CD4-positive, alpha-beta T cell (primary cell): ENCODE measurements around the gene PTPRN2. TPM values are rescaled to one million over a fixed set of nuclear protein-coding genes. Genes with fewer than 3 reads are reported as not detected.

ENCODE experiments used
- ATAC-seq: fragments of 200-7000 bp; cut with Tn5 transposase; one replicate; pipeline ENCODE4 v1.10.0; 2022; ENCODE audit warnings: mild to moderate bottlenecking; ENCODE audit not compliant: poor library complexity
- CTCF ChIA-PET: fragments of 350-600 bp; sonication (Branson Sonifier 250); formaldehyde crosslinking; loops from one replicate; lab custom pipeline; 2021; ENCODE audit warnings: antibody characterized with exemption, inconsistent platforms; lab: Charles Lee
- POLR2A ChIA-PET: fragments of 350-600 bp; sonication (Branson Sonifier 250); formaldehyde crosslinking; loops from one replicate; lab custom pipeline; 2021; ENCODE audit warnings: antibody characterized with exemption, inconsistent platforms; lab: Charles Lee
- DNase-seq, 14 experiments: peaks; one replicate each; pipeline ENCODE4 v3.0.0-alpha.2; 2013 to 2020; ENCODE audit warnings: mixed read lengths in 2 of 14
- H3K27ac ChIP-seq, 2 donors: one replicate each; pipeline versions ENCODE4 v1.5.1 to v1.7.0; 2013; ENCODE audit warnings: low read length in 2 of 2, low read depth in 1 of 2, mild to moderate bottlenecking in 1 of 2
- H3K27me3 ChIP-seq, 2 experiments: 1 replicate in 1 of 2; 2 replicates in 1 of 2; pipeline versions ENCODE4 v1.6.1 to v1.7.0; 2013; ENCODE audit warnings: low read length in 2 of 2, control low read depth in 1 of 2, mild to moderate bottlenecking in 1 of 2, moderate library complexity in 1 of 2; ENCODE audit not compliant: insufficient read depth in 2 of 2, control insufficient read depth in 1 of 2
- H3K36me3 ChIP-seq: one replicate; pipeline ENCODE4 v1.6.1; 2013; ENCODE audit warnings: low read length, control low read depth; ENCODE audit not compliant: insufficient read depth
- H3K4me1 ChIP-seq: one replicate; pipeline ENCODE4 v1.6.1; 2013; ENCODE audit warnings: low read length, control low read depth; ENCODE audit not compliant: insufficient read depth
- H3K4me3 ChIP-seq: one replicate; pipeline ENCODE4 v1.5.1; 2013; ENCODE audit warnings: mild to moderate bottlenecking, low read length, moderate library complexity
- H3K9me3 ChIP-seq, 2 experiments: 1 replicate in 1 of 2; 2 replicates in 1 of 2; pipeline versions ENCODE4 v1.6.1 to v1.7.0; 2013; ENCODE audit warnings: low read length in 2 of 2, mild to moderate bottlenecking in 2 of 2, control low read depth in 1 of 2, moderate library complexity in 1 of 2; ENCODE audit not compliant: control insufficient read depth in 1 of 2, insufficient read depth in 1 of 2
- H3K27ac Mint-ChIP-seq: one replicate; pipeline ENCODE4 v1.8.0; 2020; ENCODE audit warnings: mixed read lengths
- H3K27me3 Mint-ChIP-seq: one replicate; pipeline ENCODE4 v1.8.0; 2021; ENCODE audit warnings: mixed read lengths
- H3K36me3 Mint-ChIP-seq: one replicate; pipeline ENCODE4 v1.8.0; 2021; ENCODE audit warnings: low read depth, mixed read lengths
- H3K4me1 Mint-ChIP-seq: one replicate; pipeline ENCODE4 v1.8.0; 2021; ENCODE audit warnings: low read depth, mixed read lengths
- H3K4me3 Mint-ChIP-seq: one replicate; pipeline ENCODE4 v1.8.0; 2020; ENCODE audit warnings: mild to moderate bottlenecking, mixed read lengths
- H3K9me3 Mint-ChIP-seq: one replicate; pipeline ENCODE4 v1.8.0; 2020; ENCODE audit warnings: mixed read lengths
- intact Hi-C, 2 experiments: fragments of 100-400 bp; cut with DNase I in 1 of 2; cut with micrococcal nuclease in 1 of 2; formaldehyde crosslinking; loops; one replicate each; pipeline versions ENCODE4 v1.15.1 to v1.9.0; 2023 to 2025; cut with DNase I, micrococcal nuclease
- total RNA-seq, 174 experiments: library from RNA in 2 of 174; stranded (reverse) in 2 of 174; gene quantifications; one replicate each; pipeline ENCODE4 v1.2.3 and lab custom pipeline; 2021 to 2026
- TF ChIP-seq, protein P1 (sequence below): fragments of 200-600 bp; IDR thresholded peaks from one replicate; pipeline ENCODE4 v1.8.0; 2022; ENCODE audit warnings: antibody characterized with exemption, mild to moderate bottlenecking

The PTPRN2 gene
- total RNA-seq, 2 experiments from 2014 or later, result 0.34 to 0.44 TPM

DNA sequence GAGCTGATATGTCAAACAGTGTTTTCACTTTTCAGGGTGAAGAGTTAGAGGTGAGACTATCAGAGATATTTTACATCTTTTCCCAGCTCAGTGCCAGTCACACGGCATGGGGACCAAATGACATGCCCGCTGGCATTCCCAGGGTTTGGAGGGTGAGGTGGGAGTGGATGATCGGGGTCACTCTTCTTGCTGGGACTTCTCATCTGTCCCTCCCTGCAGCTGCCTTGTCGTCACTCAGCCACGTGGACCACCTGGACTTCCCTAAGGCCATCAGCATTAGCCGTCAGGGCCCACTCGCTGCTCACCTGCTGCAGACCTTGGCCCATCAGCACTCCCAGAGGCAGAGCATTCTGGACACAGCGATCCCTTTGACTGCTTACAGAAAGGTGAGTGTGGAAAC, 949.1 kb downstream of the PTPRN2 start:
- Mint-ChIP-seq H3K4me3 (no peak overlapping the region), H3K27ac (no peak overlapping the region), H3K36me3 (no peaks in the 10 kb centered on the region), H3K27me3 (peaks cover 15% of the 10 kb centered on the region), H3K9me3 (peaks cover 4% of the 10 kb centered on the region), H3K4me1 (no peaks in the 10 kb centered on the region)
- H3K27ac ChIP-seq, result no peak overlapping the region
- H3K36me3 ChIP-seq, result no peaks in the 10 kb centered on the region
- ATAC-seq (no peak), DNase-seq (peak in 1 of 14 experiments; percentile 5)
- CTCF ChIA-PET, result no interaction called here
- intact Hi-C loops, result loop anchor here in 1 of 2 experiments (10.0 kb wide), 1 partner anchor 236 kb away; no protein-coding TSS in a partner anchor
- POLR2A ChIA-PET, result interaction anchor here (1.0 kb wide), 1 partner anchor 15 kb away, joined by 4 read pairs; no protein-coding TSS in a partner anchor
- H3K27me3 ChIP-seq, result peaks cover 0 to 3% of the 10 kb centered on the region in 2 experiments
- no peaks in the 10 kb centered on the region for H3K4me1 ChIP-seq
- TF ChIP-seq, protein P1, sequence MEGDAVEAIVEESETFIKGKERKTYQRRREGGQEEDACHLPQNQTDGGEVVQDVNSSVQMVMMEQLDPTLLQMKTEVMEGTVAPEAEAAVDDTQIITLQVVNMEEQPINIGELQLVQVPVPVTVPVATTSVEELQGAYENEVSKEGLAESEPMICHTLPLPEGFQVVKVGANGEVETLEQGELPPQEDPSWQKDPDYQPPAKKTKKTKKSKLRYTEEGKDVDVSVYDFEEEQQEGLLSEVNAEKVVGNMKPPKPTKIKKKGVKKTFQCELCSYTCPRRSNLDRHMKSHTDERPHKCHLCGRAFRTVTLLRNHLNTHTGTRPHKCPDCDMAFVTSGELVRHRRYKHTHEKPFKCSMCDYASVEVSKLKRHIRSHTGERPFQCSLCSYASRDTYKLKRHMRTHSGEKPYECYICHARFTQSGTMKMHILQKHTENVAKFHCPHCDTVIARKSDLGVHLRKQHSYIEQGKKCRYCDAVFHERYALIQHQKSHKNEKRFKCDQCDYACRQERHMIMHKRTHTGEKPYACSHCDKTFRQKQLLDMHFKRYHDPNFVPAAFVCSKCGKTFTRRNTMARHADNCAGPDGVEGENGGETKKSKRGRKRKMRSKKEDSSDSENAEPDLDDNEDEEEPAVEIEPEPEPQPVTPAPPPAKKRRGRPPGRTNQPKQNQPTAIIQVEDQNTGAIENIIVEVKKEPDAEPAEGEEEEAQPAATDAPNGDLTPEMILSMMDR, result no peak
- peaks cover 7 to 10% of the 10 kb centered on the region in 2 experiments for H3K9me3 ChIP-seq
- H3K4me3 ChIP-seq, result no peak overlapping the region

DNA sequence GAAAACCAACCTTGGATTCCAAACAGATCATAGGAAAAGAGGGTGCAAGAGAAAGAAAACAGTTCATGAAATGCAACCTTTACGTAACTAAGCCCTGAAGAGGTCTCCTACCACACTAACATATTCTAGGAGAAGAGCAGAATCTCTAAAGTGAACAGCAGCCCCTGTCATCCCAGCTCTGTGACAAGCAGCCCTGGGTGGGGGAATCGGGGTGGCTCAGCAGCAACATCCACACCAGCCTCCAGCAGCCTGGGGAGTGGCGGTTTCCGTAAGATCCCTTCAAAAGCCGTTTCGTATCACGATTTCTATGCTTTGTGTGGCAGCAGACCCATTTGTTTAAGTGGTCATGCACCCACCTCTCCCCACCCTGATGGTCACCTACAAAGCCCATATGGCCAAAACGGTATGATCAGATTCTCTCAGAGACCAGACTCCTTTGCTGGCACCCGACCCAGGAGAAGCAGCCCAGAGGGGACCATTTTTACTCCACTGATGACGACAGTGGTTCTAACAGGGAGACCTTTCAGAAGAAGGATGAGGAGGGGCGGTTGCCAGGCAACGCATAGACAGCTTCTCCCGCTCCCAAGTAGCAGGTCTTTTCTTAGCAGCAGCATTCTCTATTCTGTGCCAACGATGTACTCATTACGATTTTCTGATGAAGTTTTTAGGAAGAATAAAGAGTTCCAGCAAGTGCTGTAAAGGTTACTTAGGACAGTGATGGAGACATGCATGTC, 950.2 kb downstream of the PTPRN2 start:
- Mint-ChIP-seq H3K27ac (no peak overlapping the region), H3K36me3 (no peaks in the 10 kb centered on the region), H3K9me3 (peaks cover 4% of the 10 kb centered on the region), H3K4me3 (no peak overlapping the region), H3K27me3 (peaks cover 19% of the 10 kb centered on the region), H3K4me1 (no peaks in the 10 kb centered on the region)
- TF ChIP-seq, protein P1, result no peak
- Histone ChIP-seq H3K4me3 (no peak overlapping the region), H3K9me3 (peaks cover 7 to 10% of the 10 kb centered on the region in 2 experiments), H3K36me3 (no peaks in the 10 kb centered on the region), H3K27ac (no peak overlapping the region), H3K4me1 (no peaks in the 10 kb centered on the region), H3K27me3 (peaks cover 0 to 3% of the 10 kb centered on the region in 2 experiments)
- DNase-seq (no peak), ATAC-seq (no peak)
- CTCF ChIA-PET, result no interaction called here
- intact Hi-C loops, result loop anchor here in 1 of 2 experiments (10.0 kb wide), 1 partner anchor 237 kb away; no protein-coding TSS in a partner anchor
- POLR2A ChIA-PET, result interaction anchor here (1.0 kb wide), 1 partner anchor 14 kb away, joined by 4 read pairs; no protein-coding TSS in a partner anchor

GRCh38 chr7:157635669-157636068, 952.0 kb downstream of the PTPRN2 start:
- POLR2A ChIA-PET, result no interaction called here
- peaks cover 4% of the 10 kb centered on the region for H3K9me3 Mint-ChIP-seq
- H3K27ac Mint-ChIP-seq, result no peak overlapping the region
- H3K36me3 ChIP-seq, result no peaks in the 10 kb centered on the region
- TF ChIP-seq, protein P1, result no peak
- peaks cover 5 to 7% of the 10 kb centered on the region in 2 experiments for H3K9me3 ChIP-seq
- ATAC-seq (no peak), DNase-seq (no peak)
- no peak overlapping the region for H3K4me3 Mint-ChIP-seq
- no peaks in the 10 kb centered on the region for H3K4me1 Mint-ChIP-seq
- peaks cover 19% of the 10 kb centered on the region for H3K27me3 Mint-ChIP-seq
- H3K36me3 Mint-ChIP-seq, result no peaks in the 10 kb centered on the region
- intact Hi-C loops, result loop anchor here in 1 of 2 experiments (10.0 kb wide), 1 partner anchor 239 kb away; no protein-coding TSS in a partner anchor
- CTCF ChIA-PET, result no interaction called here
- no peaks in the 10 kb centered on the region for H3K4me1 ChIP-seq
- no peak overlapping the region for H3K27ac ChIP-seq
- peaks cover 0 to 3% of the 10 kb centered on the region in 2 experiments for H3K27me3 ChIP-seq
- H3K4me3 ChIP-seq, result no peak overlapping the region
